SIG-M5 (cell line): ENCODE data around the gene VPS18.

Experiments
- DNase-seq: peaks from one replicate; lab custom pipeline; 2025; lab: John Stamatoyannopoulos, UW

VPS18 gene

DNA sequence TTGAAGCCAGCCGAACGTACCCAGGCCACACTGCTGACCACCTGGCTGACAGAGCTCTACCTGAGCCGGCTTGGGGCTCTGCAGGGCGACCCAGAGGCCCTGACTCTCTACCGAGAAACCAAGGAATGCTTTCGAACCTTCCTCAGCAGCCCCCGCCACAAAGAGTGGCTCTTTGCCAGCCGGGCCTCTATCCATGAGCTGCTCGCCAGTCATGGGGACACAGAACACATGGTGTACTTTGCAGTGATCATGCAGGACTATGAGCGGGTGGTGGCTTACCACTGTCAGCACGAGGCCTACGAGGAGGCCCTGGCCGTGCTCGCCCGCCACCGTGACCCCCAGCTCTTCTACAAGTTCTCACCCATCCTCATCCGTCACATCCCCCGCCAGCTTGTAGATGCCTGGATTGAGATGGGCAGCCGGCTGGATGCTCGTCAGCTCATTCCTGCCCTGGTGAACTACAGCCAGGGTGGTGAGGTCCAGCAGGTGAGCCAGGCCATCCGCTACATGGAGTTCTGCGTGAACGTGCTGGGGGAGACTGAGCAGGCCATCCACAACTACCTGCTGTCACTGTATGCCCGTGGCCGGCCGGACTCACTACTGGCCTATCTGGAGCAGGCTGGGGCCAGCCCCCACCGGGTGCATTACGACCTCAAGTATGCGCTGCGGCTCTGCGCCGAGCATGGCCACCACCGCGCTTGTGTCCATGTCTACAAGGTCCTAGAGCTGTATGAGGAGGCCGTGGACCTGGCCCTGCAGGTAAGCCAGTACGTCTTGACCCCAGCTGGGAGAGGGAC lies 6.2 kb downstream of the VPS18 start:
- no peak for DNase-seq

DNA sequence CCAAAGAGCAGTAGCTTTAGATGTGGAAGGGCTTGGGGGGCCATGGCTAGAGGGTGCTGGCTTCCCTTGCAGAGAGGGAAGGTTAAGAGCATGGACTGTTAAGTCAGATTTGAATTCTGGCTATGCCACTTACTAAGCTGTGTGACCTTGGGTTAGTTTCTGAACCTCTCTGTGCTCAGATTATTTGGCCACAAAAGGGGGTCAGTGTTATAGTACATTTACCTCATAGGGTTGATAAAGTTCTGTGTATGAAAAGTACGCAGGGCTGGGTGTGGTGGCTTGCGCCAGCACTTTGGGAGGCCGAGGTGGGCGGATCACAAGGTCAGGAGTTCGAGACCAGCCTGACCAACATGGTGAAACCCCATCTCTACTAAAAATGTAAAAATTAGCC lies 6.8 kb downstream of the VPS18 start:
- no peak for DNase-seq

GRCh38 chr15:40902605-40903561 lies 8.6 kb downstream of the VPS18 start:
- DNase-seq, result peak; percentile 82

- no peak for DNase-seq
Observed at GRCh38 chr15:40904552-40905201, 10.4 kb downstream of the VPS18 start.

DNA sequence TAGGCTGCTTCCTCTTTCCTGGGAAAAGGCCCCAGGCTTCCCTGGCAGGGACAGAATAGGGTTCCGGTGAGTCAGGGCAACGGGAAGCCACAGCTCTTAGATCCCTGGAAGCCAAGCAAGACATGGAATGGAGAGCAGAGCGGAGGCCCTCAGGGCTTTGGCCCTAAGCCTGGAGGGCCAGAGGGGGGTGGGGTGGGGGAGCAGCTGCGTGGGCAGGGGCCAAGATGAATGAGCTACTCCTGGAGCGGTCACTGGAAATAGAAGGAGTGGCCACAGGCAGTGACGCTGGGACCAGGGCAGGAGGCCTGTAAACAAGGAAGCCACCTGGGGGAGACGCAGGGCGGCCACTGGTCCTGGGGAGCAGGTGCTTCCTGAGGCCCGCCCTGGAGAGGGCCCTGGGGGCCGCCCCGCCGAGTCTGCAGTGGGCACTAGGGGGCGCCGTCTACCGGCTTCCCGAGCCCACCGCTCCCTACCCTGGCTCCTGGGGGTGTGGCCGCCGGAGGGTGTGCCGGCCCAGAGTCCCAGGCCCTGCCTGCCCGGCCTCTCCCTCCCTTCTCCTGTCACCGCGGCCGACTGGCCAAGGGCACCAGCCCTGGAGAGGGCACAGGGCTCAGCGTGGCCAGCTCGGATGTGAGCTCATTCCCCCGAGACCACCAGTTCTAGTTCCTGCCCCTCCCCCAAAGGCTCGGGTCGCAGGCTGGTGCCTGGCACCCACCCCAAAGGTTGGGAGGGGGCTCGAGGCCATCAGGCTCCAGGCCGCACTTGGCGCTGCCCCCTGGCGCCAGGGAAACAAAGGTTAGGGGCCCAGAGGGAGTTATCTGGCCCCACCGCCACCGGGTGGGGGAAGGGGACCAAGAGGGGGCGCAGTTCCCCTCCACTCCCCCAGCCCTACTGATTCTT lies 12.1 kb downstream of the VPS18 start:
- no peak for DNase-seq

- DNase-seq, result no peak
Observed at GRCh38 chr15:40906991-40907802, 12.9 kb downstream of the VPS18 start.

- DNase-seq, result no peak
Observed at GRCh38 chr15:40908095-40908494, 13.8 kb downstream of the VPS18 start.

GRCh38 chr15:40909662-40910630 lies 15.7 kb downstream of the VPS18 start:
- no peak for DNase-seq

DNA sequence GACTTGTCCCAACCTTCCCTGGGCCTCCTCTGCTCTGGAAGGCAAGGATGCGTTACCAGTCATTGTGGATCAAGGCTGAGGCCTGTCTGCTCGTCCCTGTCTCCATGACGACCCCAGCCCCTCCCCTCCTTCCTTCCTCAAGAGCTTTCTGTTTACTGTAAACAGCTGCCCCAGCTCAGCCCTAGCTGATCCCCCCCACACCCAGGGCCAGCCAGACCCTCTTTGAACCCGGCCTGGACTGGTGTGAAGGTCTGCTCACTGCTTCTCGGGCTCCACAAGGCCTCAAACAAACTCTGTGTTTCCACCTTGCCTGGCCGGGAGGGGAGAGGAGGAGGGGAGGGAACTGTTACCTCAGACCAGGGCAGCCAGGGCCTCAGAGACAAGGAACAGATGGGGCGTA lies 16.9 kb downstream of the VPS18 start:
- DNase-seq, result no peak

- DNase-seq, result no peak
Observed at GRCh38 chr15:40911693-40912092, 17.4 kb downstream of the VPS18 start.

GRCh38 chr15:40912478-40912877 lies 18.2 kb downstream of the VPS18 start:
- no peak for DNase-seq

- DNase-seq, result no peak
Observed at GRCh38 chr15:40914013-40914412, 19.8 kb downstream of the VPS18 start.

DNA sequence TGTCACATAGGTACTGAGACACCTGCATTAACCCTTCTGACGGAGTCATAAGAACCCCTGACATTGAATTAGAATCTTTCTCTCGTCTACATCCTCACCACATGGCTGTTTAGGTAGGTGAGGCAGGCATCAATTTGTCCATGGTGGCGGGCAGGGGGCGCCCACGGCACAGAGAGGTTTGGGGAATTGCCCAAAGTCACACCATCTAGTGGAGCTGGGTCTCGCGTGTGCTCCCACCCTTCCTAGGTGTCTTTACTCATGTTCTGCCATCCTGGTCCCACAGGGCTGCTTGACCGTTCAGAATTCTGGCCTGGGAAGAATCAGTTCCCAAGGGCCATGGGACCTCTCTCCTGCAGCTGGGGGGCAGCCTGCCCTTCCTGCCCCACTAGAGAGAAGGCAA lies 20.2 kb downstream of the VPS18 start:
- no peak for DNase-seq

- DNase-seq, result no peak
Observed at GRCh38 chr15:40915116-40915661, 20.9 kb downstream of the VPS18 start.

- no peak for DNase-seq
Observed at GRCh38 chr15:40915679-40916078, 21.4 kb downstream of the VPS18 start.

DNA sequence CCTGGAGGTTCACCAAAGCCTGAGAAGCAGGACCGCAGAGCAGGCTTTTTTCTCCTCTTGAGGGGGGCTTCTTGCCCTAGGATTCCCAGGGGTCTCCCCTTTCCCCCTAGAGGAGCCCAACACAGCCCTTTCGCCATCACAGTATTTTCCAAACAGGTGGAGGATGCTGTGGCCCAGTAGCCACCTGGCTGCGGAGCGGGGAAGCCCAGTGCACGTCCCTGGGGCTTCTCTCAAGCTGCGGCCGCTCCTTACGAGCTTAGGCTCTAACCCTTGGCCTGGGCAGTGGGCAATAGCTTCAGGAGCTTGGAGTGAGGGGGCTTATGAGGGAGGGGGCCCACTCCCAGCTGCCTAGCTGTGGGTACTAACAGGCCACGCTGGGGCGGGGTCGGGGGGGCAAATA lies 23.3 kb downstream of the VPS18 start:
- no peak for DNase-seq

- no peak for DNase-seq
Observed at GRCh38 chr15:40918146-40918798, 24.0 kb downstream of the VPS18 start.

DNA sequence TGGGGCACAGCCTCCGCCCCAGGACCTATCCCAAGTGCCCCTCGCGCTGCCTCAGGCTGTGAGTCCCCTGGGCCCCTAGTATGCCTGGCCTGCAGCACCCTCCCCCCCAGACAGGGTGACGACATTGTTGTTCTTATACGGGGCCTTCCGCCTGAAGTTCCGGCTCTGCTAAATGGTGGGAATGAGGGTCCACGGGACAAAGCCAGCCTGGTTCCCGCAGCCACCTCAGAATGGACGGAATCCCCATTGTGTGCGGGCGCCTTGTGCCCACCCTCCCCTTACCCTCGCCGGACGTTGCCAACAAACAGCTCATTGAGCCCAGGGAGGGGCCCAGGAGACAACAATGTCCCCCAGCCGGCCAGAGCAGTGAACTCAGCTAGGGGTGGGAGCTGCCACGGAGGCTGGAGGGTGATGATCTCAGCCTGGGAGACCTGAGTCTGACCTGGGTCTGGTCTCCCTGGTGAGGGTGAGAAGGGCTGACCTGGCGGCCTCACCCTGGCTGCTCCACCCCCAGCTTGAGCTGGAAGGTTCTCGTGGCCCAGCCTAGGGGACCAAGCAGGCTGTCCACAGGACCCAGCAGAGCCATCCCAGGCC lies 24.6 kb downstream of the VPS18 start:
- DNase-seq, result no peak
